CD4-positive, alpha-beta T cell treated with Interleukin-6 for 4 hours (primary cell): Measurements from ENCODE around the gene ARL8B.

Source experiments
- DNase-seq: peaks from one replicate; pipeline ENCODE4 v3.0.0-alpha.2; 2020; ENCODE audit warnings: mixed read lengths

Gene ARL8B

GRCh38 chr3:5188419-5189221 lies 66.5 kb downstream of the ARL8B start:
- peak; percentile 60 for DNase-seq

GRCh38 chr3:5190147-5190791 lies 68.2 kb downstream of the ARL8B start:
- peak; percentile 14 for DNase-seq

GRCh38 chr3:5191555-5192304 lies 69.6 kb downstream of the ARL8B start:
- DNase-seq, result no peak

DNA sequence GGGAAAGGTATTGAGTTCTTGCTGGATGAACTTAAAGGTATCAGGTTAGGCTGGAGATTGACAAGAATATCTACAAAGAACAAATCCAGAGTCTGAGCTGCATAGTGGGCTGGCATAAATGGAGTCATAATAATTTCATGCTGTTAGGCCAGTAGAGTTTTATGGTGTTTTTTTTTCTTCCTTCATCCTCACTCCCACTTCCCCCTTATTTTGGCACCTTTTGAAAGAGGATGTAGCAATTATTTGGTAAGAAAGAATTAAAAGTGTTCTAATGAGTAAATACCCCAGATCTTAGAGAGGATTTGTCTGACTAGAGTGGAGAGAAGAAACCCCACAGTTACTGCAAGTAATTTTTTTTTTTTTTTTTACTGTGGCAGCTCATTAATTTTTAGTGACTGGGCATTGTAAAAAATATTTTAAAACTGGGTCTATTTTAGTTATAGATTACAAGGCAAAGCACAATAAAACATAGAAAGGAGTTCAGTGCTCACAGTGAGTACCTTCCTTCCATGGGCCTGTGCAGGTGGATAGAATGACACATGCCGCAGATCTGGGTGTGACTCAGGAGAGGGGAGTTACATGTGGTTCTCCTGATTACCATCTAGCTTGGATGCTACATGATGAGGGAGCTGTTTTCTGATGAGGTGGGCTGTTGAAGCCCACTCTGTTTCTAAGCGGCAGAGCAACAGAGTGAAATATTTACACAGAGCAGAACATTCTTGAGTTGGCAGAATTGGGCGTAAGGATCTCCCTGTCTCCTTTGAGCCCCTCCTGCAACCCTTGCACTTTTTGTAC lies 70.7 kb downstream of the ARL8B start:
- DNase-seq, result peak; percentile 35

GRCh38 chr3:5194341-5194740 lies 72.2 kb downstream of the ARL8B start:
- no peak for DNase-seq

- DNase-seq, result peak; percentile 50
Measured at GRCh38 chr3:5194801-5195509, 72.9 kb downstream of the ARL8B start.

- DNase-seq, result peak; percentile 50
Measured at GRCh38 chr3:5195605-5196004, 73.5 kb downstream of the ARL8B start.

- no peak for DNase-seq
Measured at GRCh38 chr3:5197022-5197421, 74.9 kb downstream of the ARL8B start.

GRCh38 chr3:5197470-5198312 lies 75.6 kb downstream of the ARL8B start:
- DNase-seq, result peak; percentile 58

DNA sequence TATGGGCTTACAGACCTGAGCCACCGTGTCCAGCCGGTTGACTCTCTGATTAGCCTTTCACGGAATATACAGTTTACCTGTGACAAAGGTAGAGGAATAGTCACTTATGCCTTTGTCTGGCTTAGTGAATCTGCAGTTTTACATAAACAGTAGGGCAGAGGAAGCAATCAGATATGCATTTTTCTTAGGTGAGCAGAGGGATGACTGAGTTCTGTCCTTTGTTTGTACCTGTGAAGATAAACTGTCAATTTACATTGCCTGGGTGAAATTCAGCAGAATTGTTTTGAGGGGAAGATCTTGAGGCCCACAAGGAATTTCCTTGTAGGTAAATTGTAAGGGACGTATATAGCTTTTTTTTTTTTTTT lies 76.2 kb downstream of the ARL8B start:
- DNase-seq, result no peak

GRCh38 chr3:5198986-5199731 lies 77.1 kb downstream of the ARL8B start:
- DNase-seq, result peak; percentile 21

GRCh38 chr3:5201536-5201935 lies 79.4 kb downstream of the ARL8B start:
- DNase-seq, result no peak

DNA sequence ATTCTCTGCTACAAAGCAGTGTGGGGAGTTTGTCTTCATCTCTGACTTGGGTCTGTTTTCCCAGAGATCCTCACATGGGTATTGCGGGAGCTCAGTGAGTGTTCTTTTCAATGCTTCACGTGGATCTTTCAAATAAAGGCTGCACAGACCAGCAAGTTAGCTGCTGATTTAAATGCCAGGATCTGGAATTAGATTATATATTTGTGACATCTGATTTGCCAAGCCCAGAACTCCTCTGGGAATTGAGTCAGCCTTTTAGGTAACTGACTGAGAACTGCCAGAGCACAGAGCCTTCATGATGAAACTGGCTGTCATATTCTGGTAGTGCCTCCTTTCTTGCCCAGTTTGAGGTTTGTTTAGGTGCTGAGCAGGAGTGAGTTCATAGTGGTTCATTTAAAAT lies 80.1 kb downstream of the ARL8B start:
- no peak for DNase-seq

DNA sequence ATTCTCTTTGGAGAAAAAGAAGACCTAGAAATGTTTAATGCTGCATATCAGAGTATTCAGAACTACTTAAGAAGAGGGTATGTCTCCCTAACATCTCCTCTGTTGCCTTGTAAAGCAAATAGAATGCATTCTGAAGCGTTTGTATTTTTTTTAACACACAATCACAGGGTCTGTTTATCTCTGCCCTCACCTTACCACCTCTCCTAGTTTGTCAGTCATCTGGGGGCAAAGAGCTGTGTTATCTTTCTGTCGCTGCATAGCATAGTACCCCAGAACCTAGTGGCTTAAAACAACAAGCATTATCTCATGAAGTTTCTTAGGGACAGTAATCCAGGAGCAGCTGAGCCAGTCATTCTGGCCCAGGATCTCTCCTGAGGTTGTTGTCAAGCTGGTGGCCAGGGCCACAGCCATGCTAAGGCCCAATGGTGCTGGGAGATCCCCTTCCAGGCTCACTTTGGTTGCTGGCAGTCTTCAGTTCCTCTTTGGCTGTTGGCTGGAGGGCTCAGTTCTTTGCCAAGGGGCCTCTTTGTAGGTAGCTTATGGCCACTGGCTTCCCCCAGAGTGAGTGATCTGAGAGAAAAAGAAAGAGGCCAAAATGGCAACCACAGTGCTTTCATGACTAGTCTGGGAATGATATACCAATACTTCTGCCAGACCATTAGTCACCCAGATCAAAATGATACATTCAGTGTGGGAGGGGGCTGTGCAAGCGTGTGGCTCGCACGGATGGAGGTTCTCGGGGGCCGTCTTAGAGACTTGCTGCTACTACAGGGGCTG lies 83.3 kb downstream of the ARL8B start:
- no peak for DNase-seq

DNA sequence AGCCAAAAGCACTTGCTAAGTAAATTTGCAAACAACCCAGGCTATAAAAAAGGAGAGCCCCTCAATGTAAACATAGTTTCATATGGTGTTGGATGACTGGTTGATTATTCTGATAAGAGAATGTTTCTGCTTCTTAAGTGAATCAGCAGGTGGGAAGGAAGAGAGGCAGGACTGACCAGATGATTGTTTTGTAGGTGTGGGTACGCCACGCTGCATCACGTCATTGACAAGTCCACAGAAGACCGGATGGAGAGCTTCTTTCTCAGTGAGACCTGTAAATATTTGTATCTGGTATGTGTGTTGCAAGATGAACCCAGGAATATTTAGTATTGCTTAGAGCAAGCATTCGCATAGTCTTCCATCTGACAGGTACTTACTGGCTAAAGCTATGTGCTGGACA lies 88.8 kb downstream of the ARL8B start:
- no peak for DNase-seq

DNA sequence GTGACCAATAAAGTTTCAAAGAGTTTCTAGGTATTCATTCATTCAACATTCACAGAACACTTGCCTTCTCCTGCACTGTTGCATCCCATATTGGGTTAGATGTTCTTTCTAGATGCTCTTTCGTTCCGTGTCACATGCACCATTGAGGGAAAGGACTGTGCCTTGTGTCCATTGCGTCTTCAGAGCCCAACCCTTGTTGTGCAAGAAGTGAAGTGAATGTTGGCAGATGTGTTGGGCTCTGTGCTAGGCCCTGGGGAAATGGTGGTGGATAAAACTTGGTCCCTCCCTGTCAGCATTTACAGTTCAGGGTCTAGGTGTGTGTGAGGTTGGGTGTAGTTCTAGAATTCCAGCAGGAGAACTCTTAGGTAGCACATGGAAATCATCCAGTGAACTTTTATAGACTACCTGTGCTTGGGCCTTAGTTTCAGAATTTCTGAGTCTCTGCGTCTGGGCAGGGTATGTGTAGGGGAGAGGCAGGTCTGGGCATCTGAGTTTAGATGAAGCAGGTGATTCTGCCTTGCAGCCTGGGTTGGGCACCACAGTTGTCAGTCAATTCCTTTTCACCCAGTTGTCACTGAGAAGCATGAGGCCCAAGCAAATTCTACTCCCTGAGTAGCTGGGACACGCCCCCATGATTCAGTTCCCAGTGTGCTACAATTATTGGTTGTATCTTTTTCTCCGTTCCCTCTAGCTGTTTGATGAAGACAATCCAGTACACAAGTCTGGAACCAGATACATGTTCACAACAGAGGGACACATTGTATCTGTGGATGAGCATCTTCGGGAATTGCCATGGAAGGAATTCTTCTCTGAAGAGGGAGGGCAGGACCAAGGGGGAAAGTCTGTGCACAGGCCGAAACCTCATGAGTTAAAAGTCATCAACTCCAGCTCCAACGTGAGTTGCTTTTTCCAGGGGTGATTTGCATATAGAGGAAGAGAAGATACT lies 90.8 kb downstream of the ARL8B start:
- no peak for DNase-seq

DNA sequence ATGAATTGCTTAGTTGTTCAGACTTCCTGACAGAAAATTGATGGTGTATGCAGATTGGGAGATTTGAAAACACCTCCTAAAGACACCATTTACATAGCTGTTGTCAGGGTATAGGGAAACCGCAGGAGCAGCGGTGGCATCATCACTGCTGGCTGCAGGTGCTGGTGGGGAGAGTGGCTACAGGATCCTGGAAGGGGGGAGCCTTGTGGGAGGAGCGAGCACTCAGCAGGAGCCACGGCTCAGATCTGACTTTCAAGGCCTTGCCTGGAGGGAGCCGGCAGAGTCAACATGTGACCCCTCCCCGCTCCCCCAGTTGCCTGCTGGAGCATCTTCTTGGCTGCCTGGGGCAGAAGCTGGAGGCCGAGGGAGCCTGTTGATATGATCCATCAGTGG lies 91.5 kb downstream of the ARL8B start:
- no peak for DNase-seq

DNA sequence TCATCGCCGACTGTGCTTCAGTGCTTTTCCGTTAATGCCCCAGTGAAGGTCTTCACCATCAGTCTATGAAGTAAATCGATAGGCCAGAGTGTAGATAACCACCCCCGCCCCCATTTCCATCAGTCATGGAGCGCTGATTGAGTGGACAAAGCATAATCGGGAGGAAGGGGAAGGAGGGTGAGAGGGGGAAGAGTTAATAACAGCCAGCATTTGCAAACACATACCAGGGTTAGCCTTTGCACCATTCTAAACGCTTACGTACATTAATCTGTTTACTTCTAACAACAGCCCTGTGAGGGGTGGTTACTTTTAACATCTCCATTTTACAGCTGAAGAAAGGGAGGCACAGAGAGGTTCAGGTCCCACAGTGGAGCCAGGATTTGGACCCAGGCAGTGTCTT lies 92.3 kb downstream of the ARL8B start:
- no peak for DNase-seq
